Sigmoid colon (tissue), 7 donors: Measurements from ENCODE around the gene TRIM44. TPM values are rescaled to one million over a fixed set of nuclear protein-coding genes. Genes with fewer than 3 reads are reported as not detected.
"Not testable (repeated sequence)": the region's sequence is repeated elsewhere in the genome, so short reads cannot be mapped to it uniquely, and the experiment has no call there.

Experiments
- DNase-seq: peaks from one replicate; pipeline ENCODE4 v3.0.0-alpha.2; 2019
- H3K27ac ChIP-seq, 4 donors: fragments of 200-600 bp; sonication (generic); one replicate each; pipeline ENCODE4 v1.5.1; 2016 to 2019; ENCODE audit warnings: mild to moderate bottlenecking in 1 of 4
- H3K27me3 ChIP-seq, 3 donors: fragments of 200-600 bp; sonication (generic); one replicate each; pipeline ENCODE4 v1.5.1; 2019; ENCODE audit warnings: mild to moderate bottlenecking in 1 of 3
- H3K36me3 ChIP-seq, 4 donors: fragments of 200-600 bp; sonication (generic); one replicate each; pipeline ENCODE4 v1.5.1; 2016 to 2019
- H3K4me1 ChIP-seq, 4 donors: fragments of 200-600 bp; sonication (generic); one replicate each; pipeline ENCODE4 v1.5.1; 2017 to 2019
- H3K4me3 ChIP-seq, 4 donors: fragments of 200-600 bp; sonication (generic); one replicate each; pipeline ENCODE4 v1.5.1; 2017 to 2019; ENCODE audit warnings: mild to moderate bottlenecking in 2 of 4, moderate library complexity in 1 of 4
- H3K9me3 ChIP-seq, 4 donors: fragments of 200-600 bp in 3 of 4; sonication (generic) in 3 of 4; one replicate each; pipeline versions ENCODE4 v1.5.1 to v1.6.1; 2013 to 2019
- EP300 ChIP-seq, 4 donors: sonication (generic); formaldehyde crosslinking; IDR thresholded peaks; one replicate each; pipeline ENCODE4 v1.6.1; 2017; ENCODE audit warnings: antibody characterized with exemption in 4 of 4
- POLR2A ChIP-seq, 2 donors: fragments of 450-650 bp; IDR thresholded peaks; one replicate each; pipeline ENCODE4 v1.6.1; 2016; ENCODE audit warnings: antibody characterized with exemption in 2 of 2, mild to moderate bottlenecking in 2 of 2, moderate library complexity in 2 of 2
- POLR2AphosphoS5 ChIP-seq, 4 donors: sonication (generic); formaldehyde crosslinking; IDR thresholded peaks; one replicate each; pipeline ENCODE4 v1.6.1; 2017; ENCODE audit warnings: antibody characterized with exemption in 4 of 4
- WGBS, 2 donors: extraction: QIAGEN DNeasy Blood & Tissue Kit; methylation state at CpG; one replicate each; pipeline ENCODE4 v1.1.7; 2013; 5-methylcytosine and 5-hydroxymethylcytosine counted together
- intact Hi-C: fragments of 100-400 bp; cut with DNase I; formaldehyde crosslinking; loops from one replicate; pipeline ENCODE4 v1.15.1; 2023
- polyA plus RNA-seq, 3 donors: library from polyadenylated mRNA; stranded (reverse); fragments of 200-250 nt; gene quantifications; one replicate each; pipeline ENCODE4 v1.2.3, GENCODE V29; 2013
- total RNA-seq, 4 donors: library from RNA; depleted of rRNA; stranded (reverse); fragments of >200 nt; gene quantifications; one replicate each; pipeline ENCODE4 v1.1.0, GENCODE V29; 2016
- TF ChIP-seq, protein P1 (sequence below), 4 experiments: fragments of 450-650 bp in 3 of 4; fragments of 200-600 bp in 1 of 4; IDR thresholded peaks; one replicate each; pipeline ENCODE4 v1.5.1; 2016 to 2019; ENCODE audit warnings: antibody characterized with exemption in 4 of 4, mild to moderate bottlenecking in 3 of 4, moderate library complexity in 2 of 4
- donor health status: healthy with polysubstance abuse.
- donor health status: Bipolar disorder and iron deficiency.
- donor health status: healthy.

TRIM44 gene
- total and polyA plus RNA-seq, 7 donors, result 8.4 to 97.2 (median 23.0) TPM

DNA sequence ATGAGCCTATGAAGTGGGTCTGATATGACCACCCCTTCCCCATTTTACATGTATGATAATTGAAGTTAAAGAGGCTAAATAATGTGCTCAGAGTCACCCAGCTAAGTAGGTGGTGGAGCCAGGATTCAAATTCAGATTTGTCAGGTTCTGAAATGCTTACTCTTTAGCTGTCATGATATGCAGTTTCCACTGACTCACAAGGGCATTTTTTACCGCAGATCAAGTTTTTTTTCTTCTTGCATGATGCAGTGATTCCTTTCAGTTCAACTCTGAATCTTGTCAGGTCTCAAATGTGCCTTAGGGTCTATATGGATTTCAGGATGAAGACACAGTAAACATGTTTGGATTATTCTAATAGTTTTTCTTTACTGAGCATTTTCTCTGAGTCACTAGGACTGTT is 12.6 kb upstream of the TRIM44 start:
- H3K4me3 ChIP-seq, result no peak overlapping the region
- DNase-seq, result no peak
- H3K36me3 ChIP-seq, result no peaks in the 10 kb centered on the region
- no peaks in the 10 kb centered on the region for H3K4me1 ChIP-seq
- H3K9me3 ChIP-seq, result no peaks in the 10 kb centered on the region
- no peak for TF ChIP-seq EP300 (IDR thresholded peaks at IDR 0.05)
- TF ChIP-seq POLR2AphosphoS5 (IDR thresholded peaks at IDR 0.05), result no peak
- no peak for TF ChIP-seq POLR2A (IDR thresholded peaks at IDR 0.05)
- TF ChIP-seq, protein P1, sequence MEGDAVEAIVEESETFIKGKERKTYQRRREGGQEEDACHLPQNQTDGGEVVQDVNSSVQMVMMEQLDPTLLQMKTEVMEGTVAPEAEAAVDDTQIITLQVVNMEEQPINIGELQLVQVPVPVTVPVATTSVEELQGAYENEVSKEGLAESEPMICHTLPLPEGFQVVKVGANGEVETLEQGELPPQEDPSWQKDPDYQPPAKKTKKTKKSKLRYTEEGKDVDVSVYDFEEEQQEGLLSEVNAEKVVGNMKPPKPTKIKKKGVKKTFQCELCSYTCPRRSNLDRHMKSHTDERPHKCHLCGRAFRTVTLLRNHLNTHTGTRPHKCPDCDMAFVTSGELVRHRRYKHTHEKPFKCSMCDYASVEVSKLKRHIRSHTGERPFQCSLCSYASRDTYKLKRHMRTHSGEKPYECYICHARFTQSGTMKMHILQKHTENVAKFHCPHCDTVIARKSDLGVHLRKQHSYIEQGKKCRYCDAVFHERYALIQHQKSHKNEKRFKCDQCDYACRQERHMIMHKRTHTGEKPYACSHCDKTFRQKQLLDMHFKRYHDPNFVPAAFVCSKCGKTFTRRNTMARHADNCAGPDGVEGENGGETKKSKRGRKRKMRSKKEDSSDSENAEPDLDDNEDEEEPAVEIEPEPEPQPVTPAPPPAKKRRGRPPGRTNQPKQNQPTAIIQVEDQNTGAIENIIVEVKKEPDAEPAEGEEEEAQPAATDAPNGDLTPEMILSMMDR (IDR thresholded peaks at IDR 0.05), result no peak
- WGBS, 2 donors, result 65 to 66% methylated on average over 1 of the region's 1 CpG
- intact Hi-C loops, result no loop called here
- no peak overlapping the region for H3K27ac ChIP-seq
- peaks cover 0 to 7% (median 0%) of the 10 kb centered on the region in 3 donors for H3K27me3 ChIP-seq

DNA sequence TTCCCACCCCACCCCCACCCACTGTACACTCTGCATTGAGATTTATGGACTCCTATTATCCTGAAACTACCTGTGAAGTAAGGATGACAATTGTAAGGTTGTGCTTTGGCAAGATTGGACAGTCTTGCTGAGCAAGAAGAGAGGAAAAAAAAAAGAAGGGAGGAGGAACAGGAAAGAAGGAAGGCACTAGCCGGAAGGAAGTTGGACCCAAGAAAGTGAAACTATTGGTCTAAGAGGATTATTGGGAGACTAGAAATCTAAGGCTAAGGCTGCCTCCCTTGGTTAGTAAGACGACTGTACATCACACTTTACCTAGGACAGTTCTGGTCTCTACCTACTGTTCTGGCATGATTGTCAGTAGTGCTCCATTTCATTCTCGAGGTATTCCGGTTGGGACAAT is 12.1 kb upstream of the TRIM44 start:
- DNase-seq, result no peak
- no peak overlapping the region for H3K4me3 ChIP-seq
- H3K4me1 ChIP-seq, result no peaks in the 10 kb centered on the region
- TF ChIP-seq, protein P1 (IDR thresholded peaks at IDR 0.05), result no peak
- TF ChIP-seq EP300 (IDR thresholded peaks at IDR 0.05), result no peak
- no peak for TF ChIP-seq POLR2AphosphoS5 (IDR thresholded peaks at IDR 0.05)
- no peak for TF ChIP-seq POLR2A (IDR thresholded peaks at IDR 0.05)
- no peaks in the 10 kb centered on the region for H3K36me3 ChIP-seq
- H3K9me3 ChIP-seq, result no peaks in the 10 kb centered on the region
- intact Hi-C loops, result no loop called here
- 86 to 91% methylated on average over 4 of the region's 4 CpGs for WGBS, 2 donors
- H3K27ac ChIP-seq, result no peak overlapping the region
- H3K27me3 ChIP-seq, result peaks cover 0 to 7% (median 0%) of the 10 kb centered on the region in 3 donors

DNA sequence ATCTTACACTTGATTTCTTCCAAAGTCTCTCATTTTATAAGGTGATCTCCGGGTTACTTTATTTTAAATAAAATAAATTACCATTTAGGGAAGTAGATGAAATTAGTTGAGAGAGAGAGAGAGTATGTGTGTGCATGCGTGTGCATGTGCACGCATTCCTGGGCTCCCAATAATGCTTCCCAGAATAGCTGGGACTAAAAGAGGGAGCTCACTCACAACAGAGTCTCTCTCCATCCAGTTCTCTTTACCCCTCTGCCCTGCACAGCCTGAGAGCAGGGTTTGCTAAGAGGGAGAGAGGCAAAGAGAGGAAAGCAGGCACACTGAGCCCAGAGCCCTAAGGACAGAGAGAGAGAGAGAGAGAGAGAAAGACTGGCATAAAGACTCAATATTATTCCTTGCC is 11.3 kb upstream of the TRIM44 start:
- no peak for TF ChIP-seq POLR2A (IDR thresholded peaks at IDR 0.05)
- TF ChIP-seq EP300 (IDR thresholded peaks at IDR 0.05), result no peak
- TF ChIP-seq, protein P1 (IDR thresholded peaks at IDR 0.05), result no peak
- TF ChIP-seq POLR2AphosphoS5 (IDR thresholded peaks at IDR 0.05), result no peak
- no peak overlapping the region for H3K27ac ChIP-seq
- H3K36me3 ChIP-seq, result no peaks in the 10 kb centered on the region
- intact Hi-C loops, result no loop called here
- H3K4me3 ChIP-seq, result no peak overlapping the region
- no peaks in the 10 kb centered on the region for H3K4me1 ChIP-seq
- WGBS, 2 donors, result 90 to 91% methylated on average over 3 of the region's 3 CpGs
- H3K27me3 ChIP-seq, result peaks cover 0 to 7% (median 0%) of the 10 kb centered on the region in 3 donors
- no peak for DNase-seq
- H3K9me3 ChIP-seq, result no peaks in the 10 kb centered on the region

DNA sequence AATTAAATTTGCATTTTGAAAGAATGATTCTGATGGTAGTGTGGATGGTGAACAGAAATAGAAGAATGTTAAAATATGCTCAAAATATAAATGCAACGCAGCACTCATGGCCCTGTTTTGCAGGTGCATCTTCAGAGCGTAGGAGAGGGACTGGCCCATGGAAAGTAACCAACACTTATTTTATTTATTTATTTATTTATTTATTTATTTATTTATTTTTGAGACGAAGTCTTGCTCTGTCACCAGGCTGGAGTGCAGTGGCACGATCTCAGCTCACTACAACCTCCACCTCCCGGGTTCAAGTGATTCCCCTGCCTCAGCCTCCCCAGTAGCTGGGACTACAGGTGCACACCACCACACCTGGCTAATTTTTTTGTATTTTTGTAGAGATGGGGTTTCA is 9.8 kb upstream of the TRIM44 start:
- intact Hi-C loops, DNase-seq, H3K4me3 ChIP-seq, H3K36me3 ChIP-seq, H3K9me3 ChIP-seq, H3K4me1 ChIP-seq, H3K27ac ChIP-seq, H3K27me3 ChIP-seq: not testable (repeated sequence)
- WGBS, 2 donors, result 92 to 95% methylated on average over 5 of the region's 5 CpGs

DNA sequence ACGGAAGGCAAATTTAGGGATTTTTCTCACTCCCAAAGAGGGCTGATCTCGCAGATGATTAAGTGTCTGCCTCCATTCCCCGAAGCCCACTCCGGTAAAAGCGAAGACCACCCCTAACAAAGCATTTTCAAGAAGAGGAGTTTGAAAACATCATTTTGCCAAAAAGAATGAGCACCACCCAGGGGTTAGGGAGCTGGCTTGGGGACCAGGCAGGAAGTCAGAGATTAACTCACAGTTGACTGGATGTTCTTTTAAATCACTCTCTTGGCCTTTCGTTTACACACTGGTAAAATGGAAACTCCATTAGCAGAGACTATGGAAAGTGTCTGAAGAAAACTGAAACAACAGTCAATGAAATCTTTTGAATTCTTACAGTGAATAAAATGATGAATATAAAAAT is 7.9 kb upstream of the TRIM44 start:
- intact Hi-C loops, result no loop called here
- WGBS, 2 donors, result 70 to 75% methylated on average over 6 of the region's 6 CpGs
- TF ChIP-seq POLR2AphosphoS5 (IDR thresholded peaks at IDR 0.05) (no peak), POLR2A (IDR thresholded peaks at IDR 0.05) (no peak), EP300 (IDR thresholded peaks at IDR 0.05) (no peak)
- TF ChIP-seq, protein P1 (IDR thresholded peaks at IDR 0.05), result no peak

More for the DNA sequence above, 7.9 kb upstream of the TRIM44 start:
- Histone ChIP-seq H3K4me3 (no peak overlapping the region), H3K27ac (no peak overlapping the region), H3K27me3 (peaks cover 0 to 7% (median 0%) of the 10 kb centered on the region in 3 donors), H3K36me3 (no peaks in the 10 kb centered on the region), H3K9me3 (no peaks in the 10 kb centered on the region), H3K4me1 (no peaks in the 10 kb centered on the region)
- no peak for DNase-seq
